ENCODE data around the gene FTO. TPM values are rescaled to one million over a fixed set of nuclear protein-coding genes. Genes with fewer than 3 reads are reported as not detected.
"Not testable (repeated sequence)": the region's sequence is repeated elsewhere in the genome, so short reads cannot be mapped to it uniquely, and the experiment has no call there.

The FTO gene
- total RNA-seq, 1 donor from 2014 or later: 50.2 TPM

GRCh38 chr16:53693320-53693719 is 10.6 kb upstream of the FTO start:
- no peak for TF ChIP-seq CTCF (IDR thresholded peaks at IDR 0.05)
- no peaks in the 10 kb centered on the region for H3K4me1 ChIP-seq
- H3K36me3 ChIP-seq: peaks cover 0 to 2% of the 10 kb centered on the region in 2 donors
- H3K9me3 ChIP-seq: no peaks in the 10 kb centered on the region
- no peaks in the 10 kb centered on the region for H3K27me3 ChIP-seq
- intact Hi-C loops (cut with DNase I): no loop called here
- no peak overlapping the region for H3K4me3 ChIP-seq
- no peak for DNase-seq (ENCODE audit: low spot score in 2 of 2)
- H3K27ac ChIP-seq: no peak overlapping the region

- DNase-seq (ENCODE audit: low spot score in 2 of 2): no peak
- no peaks in the 10 kb centered on the region for H3K27me3 ChIP-seq
- H3K4me1 ChIP-seq: no peaks in the 10 kb centered on the region
- H3K27ac ChIP-seq: no peak overlapping the region
- H3K36me3 ChIP-seq: peaks cover 0 to 2% of the 10 kb centered on the region in 2 donors
- TF ChIP-seq CTCF (IDR thresholded peaks at IDR 0.05): no peak
- H3K9me3 ChIP-seq: no peaks in the 10 kb centered on the region
- no peak overlapping the region for H3K4me3 ChIP-seq
- intact Hi-C loops (cut with DNase I): no loop called here
Observed at GRCh38 chr16:53695070-53695469, 8.9 kb upstream of the FTO start.

- H3K36me3 ChIP-seq; intact Hi-C loops (cut with DNase I); H3K27ac ChIP-seq; H3K9me3 ChIP-seq; H3K27me3 ChIP-seq; H3K4me3 ChIP-seq; DNase-seq (ENCODE audit: low spot score in 2 of 2); H3K4me1 ChIP-seq: not testable (repeated sequence)
Observed at GRCh38 chr16:53698271-53698670, 5.7 kb upstream of the FTO start.

- H3K27me3 ChIP-seq: no peaks in the 10 kb centered on the region
- DNase-seq (ENCODE audit: low spot score in 2 of 2): no peak
- peak overlapping the region in 1 of 2 donors; percentile 70 for H3K27ac ChIP-seq
- H3K36me3 ChIP-seq: no peaks in the 10 kb centered on the region
- H3K4me3 ChIP-seq: peak overlapping the region; percentile 75 to 84
- intact Hi-C loops (cut with DNase I): loop anchor here (2.0 to 10.0 kb wide), 4 partner anchors 202 to 580 kb away; partner anchors contain the start of genes AKTIP, IRX3 and RBL2
- no peaks in the 10 kb centered on the region for H3K9me3 ChIP-seq
- peaks cover 0 to 3% of the 10 kb centered on the region in 2 donors for H3K4me1 ChIP-seq
- no peak for TF ChIP-seq CTCF (IDR thresholded peaks at IDR 0.05)
Observed at GRCh38 chr16:53704445-53704813, 473 bp downstream of the FTO start.

GRCh38 chr16:53707671-53708070 is 3.7 kb downstream of the FTO start:
- H3K9me3 ChIP-seq: no peaks in the 10 kb centered on the region
- H3K27ac ChIP-seq: no peak overlapping the region
- H3K4me1 ChIP-seq: peaks cover 0 to 8% of the 10 kb centered on the region in 2 donors
- H3K4me3 ChIP-seq: no peak overlapping the region
- H3K27me3 ChIP-seq: no peaks in the 10 kb centered on the region
- DNase-seq (ENCODE audit: low spot score in 2 of 2): no peak
- intact Hi-C loops (cut with DNase I): loop anchor here (10.0 kb wide), 1 partner anchor 577 kb away; the partner anchor contains the start of gene IRX3
- TF ChIP-seq CTCF (IDR thresholded peaks at IDR 0.05): no peak
- no peaks in the 10 kb centered on the region for H3K36me3 ChIP-seq

GRCh38 chr16:53708490-53708889 is 4.5 kb downstream of the FTO start:
- no peaks in the 10 kb centered on the region for H3K36me3 ChIP-seq
- DNase-seq (ENCODE audit: low spot score in 2 of 2): no peak
- intact Hi-C loops (cut with DNase I): loop anchor here (10.0 kb wide), 1 partner anchor 576 kb away; the partner anchor contains the start of gene IRX3

More at GRCh38 chr16:53708490-53708889, 4.5 kb downstream of the FTO start:
- Histone ChIP-seq H3K4me1 (peaks cover 0 to 4% of the 10 kb centered on the region in 2 donors), H3K9me3 (no peaks in the 10 kb centered on the region), H3K4me3 (no peak overlapping the region), H3K27ac (no peak overlapping the region), H3K27me3 (no peaks in the 10 kb centered on the region)
- TF ChIP-seq CTCF (IDR thresholded peaks at IDR 0.05): no peak
